GM19193 (cell line): ENCODE results near the gene PSME3.

Experiments
- POLR2A ChIP-seq: IDR thresholded peaks from 4 replicates; pipeline ENCODE4 v1.6.1; 2011; ENCODE audit not compliant: insufficient read depth, insufficient read length; ENCODE audit errors: extremely low read depth

PSME3 gene

DNA sequence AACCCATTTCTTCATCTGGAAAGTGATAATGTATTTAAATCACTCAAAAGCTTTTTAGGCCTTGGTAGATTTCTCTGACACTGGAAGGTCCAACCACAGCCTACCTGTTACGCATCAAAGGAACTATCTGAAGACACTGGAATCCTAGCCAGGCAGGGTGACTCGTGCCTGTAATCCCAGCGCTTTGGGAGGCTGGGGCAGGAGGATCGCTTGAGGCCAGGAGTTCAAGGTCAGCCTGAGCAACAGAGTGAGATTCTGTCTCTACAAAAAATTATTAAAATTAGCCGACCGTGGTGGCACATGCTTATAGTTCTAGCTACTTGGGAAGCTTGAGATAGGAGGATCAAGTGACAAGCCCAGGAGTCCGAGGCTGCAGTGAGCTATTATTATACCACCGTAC is 49.0 kb downstream of the PSME3 start:
- TF ChIP-seq POLR2A, result no peak

DNA sequence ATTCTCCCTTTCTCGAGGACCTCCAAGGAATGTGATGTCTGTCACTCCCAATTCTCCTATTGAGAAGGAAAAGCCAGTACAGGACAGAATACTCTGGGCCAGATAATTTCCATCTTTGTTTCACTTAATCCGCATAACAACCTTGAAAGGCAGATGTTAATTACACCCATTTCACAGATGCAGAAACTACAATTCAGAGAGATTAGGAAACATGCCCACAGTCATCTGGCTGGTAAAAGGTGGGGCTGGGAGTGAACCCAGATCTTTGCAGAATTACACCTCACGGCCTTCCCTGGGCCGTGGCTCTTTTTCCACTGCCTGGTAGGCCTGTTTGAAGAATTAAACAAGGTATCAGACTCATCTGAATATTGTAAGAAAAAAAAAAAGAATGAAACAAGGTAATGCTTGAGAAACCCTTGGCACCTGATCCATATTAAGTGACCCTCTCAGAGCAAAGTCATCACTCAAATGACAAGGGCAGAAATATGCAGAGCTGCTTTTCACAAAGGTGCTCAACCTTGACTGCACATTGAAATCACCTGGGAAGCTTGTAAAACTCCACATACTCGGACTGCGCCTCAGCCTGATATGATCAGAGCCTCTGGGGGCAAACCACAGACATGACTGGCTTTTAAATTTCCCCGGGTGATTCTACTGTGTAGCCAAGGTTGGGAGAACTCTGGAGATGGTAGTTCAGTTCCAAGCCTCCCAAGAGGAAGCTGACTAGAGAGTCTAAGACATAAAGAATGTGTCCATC is 50.8 kb downstream of the PSME3 start:
- no peak for TF ChIP-seq POLR2A

DNA sequence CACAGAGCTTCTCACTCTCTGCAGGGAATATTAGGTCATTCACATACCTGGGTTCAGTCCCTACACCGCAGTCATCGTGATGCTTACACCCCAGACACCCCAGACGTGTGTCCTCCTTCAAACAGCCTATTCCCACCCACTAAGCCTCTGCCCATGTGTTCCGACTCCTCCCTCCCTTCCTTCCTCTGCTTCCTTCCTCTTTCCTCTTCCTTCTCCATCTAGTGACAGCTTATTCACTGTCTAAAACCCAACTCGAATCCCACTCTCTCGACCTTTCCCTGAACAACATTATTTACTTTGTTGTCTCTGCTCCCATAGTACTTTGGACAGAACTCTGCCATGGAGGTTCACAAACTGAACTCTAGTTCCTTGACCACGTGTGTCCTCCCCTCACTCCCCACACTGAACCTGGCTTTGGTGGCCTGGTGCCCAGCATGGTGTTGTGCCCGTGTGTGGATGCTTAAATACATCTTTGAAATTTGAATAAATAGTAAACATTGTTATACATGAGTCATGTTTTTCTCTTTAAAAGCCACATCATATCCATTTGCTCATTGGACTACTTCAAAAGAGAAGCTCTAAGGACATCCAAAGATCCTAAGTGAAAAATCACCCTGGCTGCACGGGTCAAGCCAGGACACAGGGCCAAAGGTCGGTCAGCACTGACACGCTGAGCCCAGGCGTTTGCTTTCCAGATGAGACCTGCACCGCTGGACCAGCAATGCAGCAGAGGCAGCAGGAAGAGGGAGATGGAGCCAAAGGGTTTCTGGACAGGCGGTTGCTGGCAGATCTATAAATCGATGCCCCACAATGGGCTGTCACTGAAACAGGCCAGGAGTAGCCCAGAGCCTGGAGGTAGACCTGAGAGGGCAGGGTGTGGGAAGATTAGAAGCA is 53.3 kb downstream of the PSME3 start:
- no peak for TF ChIP-seq POLR2A

DNA sequence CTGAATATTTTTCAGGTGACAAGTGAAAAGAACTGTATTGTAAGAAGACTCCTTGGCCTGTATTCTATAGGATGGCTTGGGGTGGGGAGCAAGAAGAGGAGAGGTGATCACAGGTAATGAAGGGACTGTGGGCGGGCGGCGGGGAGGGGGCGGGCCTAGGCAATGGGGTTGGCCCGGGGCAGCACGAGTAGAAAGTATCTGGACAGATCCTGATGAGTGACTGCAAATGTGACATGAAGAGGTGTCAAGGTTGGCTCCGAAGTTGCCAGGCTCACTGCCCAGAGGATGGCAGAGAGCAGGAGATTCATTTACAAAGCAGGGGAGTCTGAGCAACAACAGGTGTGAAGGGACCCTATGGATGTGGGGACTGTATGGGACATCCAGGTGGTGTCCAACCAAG is 56.6 kb downstream of the PSME3 start:
- no peak for TF ChIP-seq POLR2A

DNA sequence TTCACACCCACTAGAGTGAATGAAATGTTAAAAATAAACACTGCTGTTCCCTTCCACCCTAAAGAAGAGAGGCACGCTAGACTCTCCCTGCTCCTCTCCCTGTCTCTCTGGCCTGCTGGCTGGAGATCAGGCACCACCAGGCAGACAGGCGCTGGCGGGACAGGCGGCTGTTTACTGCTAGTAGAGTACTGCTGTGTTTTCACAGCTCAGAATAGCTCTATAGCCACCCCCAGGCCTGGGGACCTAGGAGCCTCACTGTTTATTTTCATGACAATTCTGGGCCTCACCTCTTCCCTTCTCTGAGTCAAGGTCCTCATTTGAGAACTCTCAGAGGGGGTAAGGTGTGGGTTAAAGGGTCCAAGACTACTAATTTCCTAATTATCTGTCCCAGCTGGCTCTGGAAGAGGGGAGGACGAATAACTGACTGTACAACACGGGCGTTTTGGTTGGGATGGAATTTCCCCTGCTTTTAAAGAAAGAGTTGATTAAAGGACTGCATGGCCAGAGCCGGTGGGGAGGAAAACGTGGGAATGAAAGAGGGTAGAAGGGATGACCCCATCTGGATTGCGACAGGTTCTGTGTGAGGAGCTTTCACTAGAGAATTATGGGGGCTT is 58.4 kb downstream of the PSME3 start:
- no peak for TF ChIP-seq POLR2A

DNA sequence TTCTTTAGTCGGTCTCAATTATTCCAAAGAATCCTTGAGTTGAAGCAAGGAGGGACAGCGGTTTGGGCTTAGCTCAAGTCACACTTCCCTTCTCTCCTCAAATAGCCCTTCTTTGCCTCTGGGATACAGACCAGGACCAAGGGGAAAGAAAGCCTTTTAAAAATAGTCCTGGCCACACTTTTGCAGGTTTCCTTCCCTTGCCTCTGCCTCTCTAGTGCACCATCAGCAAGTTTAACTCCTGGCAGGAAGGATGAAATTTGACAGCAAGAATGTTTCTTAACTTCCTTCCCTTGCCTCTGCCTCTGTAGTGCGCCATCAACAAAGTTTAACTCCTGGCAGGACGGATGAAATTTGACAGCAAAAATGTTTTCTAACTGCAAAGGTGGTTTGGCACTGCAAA is 60.2 kb downstream of the PSME3 start:
- TF ChIP-seq POLR2A, result no peak
